Vagina (tissue), 2 donors: Measurements from ENCODE around the gene SHANK1.

Source experiments
- CTCF ChIP-seq, 3 experiments: fragments of 450-650 bp in 2 of 3; fragments of 200-600 bp in 1 of 3; sonication (generic) in 1 of 3; IDR thresholded peaks; one replicate each; pipeline ENCODE4 v1.5.1; 2017 to 2019; ENCODE audit warnings: antibody characterized with exemption in 3 of 3, mild to moderate bottlenecking in 2 of 3, moderate library complexity in 2 of 3
- POLR2A ChIP-seq, 2 donors: fragments of 450-650 bp; IDR thresholded peaks; one replicate each; pipeline ENCODE4 v1.6.1; 2017; ENCODE audit warnings: antibody characterized with exemption in 2 of 2, mild to moderate bottlenecking in 2 of 2, moderate library complexity in 2 of 2

GRCh38 chr19:50660088-50660366, 59.6 kb downstream of the SHANK1 start:
- no peak for TF ChIP-seq CTCF (IDR thresholded peaks at IDR 0.05)
- TF ChIP-seq POLR2A (IDR thresholded peaks at IDR 0.05) = no peak
